ENCODE results near the gene ITPR1. TPM values are rescaled to one million over a fixed set of nuclear protein-coding genes. Genes with fewer than 3 reads are reported as not detected.

Gene ITPR1
- polyA plus RNA-seq, 1 donor from 2014 or later = 2.1 TPM

DNA sequence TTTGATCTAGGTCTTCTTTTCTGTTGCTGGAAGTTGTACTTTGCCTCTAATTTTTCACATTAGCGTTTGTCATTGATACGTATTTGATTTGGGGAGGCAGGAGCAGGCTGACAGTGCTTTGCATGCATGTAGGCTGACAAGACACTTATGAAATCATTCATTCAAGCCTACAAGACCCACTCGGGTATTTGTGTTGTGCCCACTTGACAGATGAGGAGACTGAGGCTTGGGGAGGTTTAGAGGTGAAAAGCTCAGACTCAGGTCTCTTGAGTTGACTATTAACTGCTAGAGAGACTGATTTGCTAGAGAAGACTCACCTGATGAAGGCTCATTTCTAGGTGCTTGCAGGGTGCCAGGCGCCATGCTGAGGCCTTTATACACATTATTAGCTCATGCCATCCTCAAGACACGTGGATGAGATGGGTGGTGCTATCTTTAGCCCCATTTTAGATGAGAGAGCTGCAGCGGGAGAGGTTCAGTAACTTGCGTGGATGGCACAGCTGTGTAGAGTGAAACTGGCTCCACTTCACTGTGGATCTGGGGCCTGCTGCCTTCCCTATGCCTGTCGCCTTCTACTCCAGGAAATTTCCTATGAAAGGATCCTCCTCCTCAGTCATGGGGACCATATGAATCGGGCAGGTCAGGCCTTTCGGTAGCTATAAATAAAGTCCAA, 192.7 kb downstream of the ITPR1 start:
- H3K36me3 ChIP-seq (ENCODE audit: insufficient read depth, low read length) = no peaks in the 10 kb centered on the region
- no peaks in the 10 kb centered on the region for H3K27me3 ChIP-seq (ENCODE audit: insufficient read depth, low read depth, low read length)
- H3K4me2 ChIP-seq (ENCODE audit: low read length) = no peak overlapping the region
- no peak overlapping the region for H3K9ac ChIP-seq (ENCODE audit: low read length)
- no peaks in the 10 kb centered on the region for H3K9me3 ChIP-seq (ENCODE audit: low read length)
- TF ChIP-seq SMC3 (conservative IDR thresholded peaks at IDR 0.05; ENCODE audit: poor library complexity) (no peak), MXI1 (conservative IDR thresholded peaks at IDR 0.05; ENCODE audit: poor library complexity, severe bottlenecking) (no peak), POLR2AphosphoS5 (IDR thresholded peaks at IDR 0.05) (no peak), REST (IDR thresholded peaks at IDR 0.05; ENCODE audit: borderline replicate concordance) (no peak), EP300 (conservative IDR thresholded peaks at IDR 0.05; ENCODE audit: poor library complexity, severe bottlenecking) (no peak), TAF1 (IDR thresholded peaks at IDR 0.05; ENCODE audit: low read depth) (no peak), EZH2 (IDR thresholded peaks at IDR 0.05; ENCODE audit: borderline replicate concordance, insufficient read depth, low read length, poor library complexity, severe bottlenecking) (no peak), RAD21 (conservative IDR thresholded peaks at IDR 0.05) (no peak), CTCF (IDR thresholded peaks at IDR 0.05; ENCODE audit: poor library complexity, severe bottlenecking) (no peak)
- H3F3A ChIP-seq (ENCODE audit: insufficient read depth, low read length, poor library complexity, severe bottlenecking) = no peaks in the 10 kb centered on the region
- H3K27ac ChIP-seq (ENCODE audit: low read length) = no peak overlapping the region
- H3K4me3 ChIP-seq (ENCODE audit: low read length) = no peak overlapping the region
- H4K20me1 ChIP-seq (ENCODE audit: insufficient read depth) = no peaks in the 10 kb centered on the region
- H3K79me2 ChIP-seq (replicated peaks; ENCODE audit: insufficient read depth, low read length) = no peaks in the 10 kb centered on the region
- no peak overlapping the region for H2AFZ ChIP-seq (ENCODE audit: low read depth, low read length)
- H3K9me2 ChIP-seq (ENCODE audit: insufficient read depth, low read length) = no peaks in the 10 kb centered on the region

- no peak overlapping the region for H3K27ac ChIP-seq (ENCODE audit: low read length)
- no peaks in the 10 kb centered on the region for H3K9me3 ChIP-seq (ENCODE audit: low read length)
- no peak overlapping the region for H3K9ac ChIP-seq (ENCODE audit: low read length)
- H3K4me2 ChIP-seq (ENCODE audit: low read length) = no peak overlapping the region
- H2AFZ ChIP-seq (ENCODE audit: low read depth, low read length) = no peak overlapping the region
- no peak for TF ChIP-seq TAF1 (IDR thresholded peaks at IDR 0.05; ENCODE audit: low read depth)
- no peak for TF ChIP-seq RAD21 (conservative IDR thresholded peaks at IDR 0.05)
- no peak for TF ChIP-seq CTCF (IDR thresholded peaks at IDR 0.05; ENCODE audit: poor library complexity, severe bottlenecking)
- no peak for TF ChIP-seq EZH2 (IDR thresholded peaks at IDR 0.05; ENCODE audit: borderline replicate concordance, insufficient read depth, low read length, poor library complexity, severe bottlenecking)
- no peak for TF ChIP-seq SMC3 (conservative IDR thresholded peaks at IDR 0.05; ENCODE audit: poor library complexity)
- TF ChIP-seq MXI1 (conservative IDR thresholded peaks at IDR 0.05; ENCODE audit: poor library complexity, severe bottlenecking) = no peak
- no peak for TF ChIP-seq EP300 (conservative IDR thresholded peaks at IDR 0.05; ENCODE audit: poor library complexity, severe bottlenecking)
- no peak for TF ChIP-seq REST (IDR thresholded peaks at IDR 0.05; ENCODE audit: borderline replicate concordance)
- no peak for TF ChIP-seq POLR2AphosphoS5 (IDR thresholded peaks at IDR 0.05)
- no peak overlapping the region for H3K4me3 ChIP-seq (ENCODE audit: low read length)
- no peaks in the 10 kb centered on the region for H4K20me1 ChIP-seq (ENCODE audit: insufficient read depth)
- no peaks in the 10 kb centered on the region for H3K9me2 ChIP-seq (ENCODE audit: insufficient read depth, low read length)
- no peaks in the 10 kb centered on the region for H3K27me3 ChIP-seq (ENCODE audit: insufficient read depth, low read depth, low read length)
- no peaks in the 10 kb centered on the region for H3K79me2 ChIP-seq (replicated peaks; ENCODE audit: insufficient read depth, low read length)
- H3F3A ChIP-seq (ENCODE audit: insufficient read depth, low read length, poor library complexity, severe bottlenecking) = no peaks in the 10 kb centered on the region
- H3K36me3 ChIP-seq (ENCODE audit: insufficient read depth, low read length) = no peaks in the 10 kb centered on the region
Measured at GRCh38 chr3:4686619-4687018, 193.5 kb downstream of the ITPR1 start.

Data from neural cell (in vitro differentiated cells).